SK-N-MC (cell line): Measurements from ENCODE around the gene PLPP4.

Experiments
- EZH2 ChIP-seq: fragments of 200-600 bp; sonication (generic); IDR thresholded peaks from one replicate; pipeline ENCODE4 v1.6.1; 2017; ENCODE audit warnings: antibody characterized with exemption
- FOXP2 ChIP-seq: optimal IDR thresholded peaks from 2 replicates; pipeline ENCODE3; 2011; ENCODE audit warnings: mild to moderate bottlenecking, moderate library complexity; ENCODE audit not compliant: insufficient read depth; ENCODE audit errors: extremely low read length, control extremely low read depth
- POLR2AphosphoS5 ChIP-seq: IDR thresholded peaks from 2 replicates; pipeline ENCODE4 v1.6.1; 2012; ENCODE audit warnings: mild to moderate bottlenecking, low read depth, low read length, borderline replicate concordance

DNA sequence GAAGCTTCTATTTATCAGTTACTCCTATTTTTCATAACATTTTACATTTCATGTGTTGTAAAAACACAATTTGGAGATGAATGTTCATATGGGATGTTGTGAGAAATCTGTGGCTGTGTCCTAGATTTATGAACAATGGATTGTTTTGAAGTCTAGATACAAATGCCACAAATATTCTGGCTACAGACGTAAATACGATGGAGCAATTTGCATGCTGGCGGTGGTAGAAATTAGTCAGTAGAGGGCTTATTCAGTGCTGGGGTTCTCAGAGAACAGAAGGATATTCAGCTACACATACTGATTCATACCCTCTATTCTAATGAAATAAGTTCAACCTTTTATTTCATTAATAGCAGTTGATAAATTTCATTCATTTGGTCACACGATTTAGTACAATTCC lies 48.8 kb downstream of the PLPP4 start:
- TF ChIP-seq POLR2AphosphoS5 (no peak), EZH2 (no peak), FOXP2 (no peak)
